GM19452 (cell line): ENCODE data around the gene TARS3.

ENCODE experiments used
- ATAC-seq: cut with Tn5 transposase; IDR thresholded peaks from one replicate; pipeline ENCODE4 v1.9.1; 2021; ENCODE audit not compliant: unreplicated experiment

Gene TARS3

DNA sequence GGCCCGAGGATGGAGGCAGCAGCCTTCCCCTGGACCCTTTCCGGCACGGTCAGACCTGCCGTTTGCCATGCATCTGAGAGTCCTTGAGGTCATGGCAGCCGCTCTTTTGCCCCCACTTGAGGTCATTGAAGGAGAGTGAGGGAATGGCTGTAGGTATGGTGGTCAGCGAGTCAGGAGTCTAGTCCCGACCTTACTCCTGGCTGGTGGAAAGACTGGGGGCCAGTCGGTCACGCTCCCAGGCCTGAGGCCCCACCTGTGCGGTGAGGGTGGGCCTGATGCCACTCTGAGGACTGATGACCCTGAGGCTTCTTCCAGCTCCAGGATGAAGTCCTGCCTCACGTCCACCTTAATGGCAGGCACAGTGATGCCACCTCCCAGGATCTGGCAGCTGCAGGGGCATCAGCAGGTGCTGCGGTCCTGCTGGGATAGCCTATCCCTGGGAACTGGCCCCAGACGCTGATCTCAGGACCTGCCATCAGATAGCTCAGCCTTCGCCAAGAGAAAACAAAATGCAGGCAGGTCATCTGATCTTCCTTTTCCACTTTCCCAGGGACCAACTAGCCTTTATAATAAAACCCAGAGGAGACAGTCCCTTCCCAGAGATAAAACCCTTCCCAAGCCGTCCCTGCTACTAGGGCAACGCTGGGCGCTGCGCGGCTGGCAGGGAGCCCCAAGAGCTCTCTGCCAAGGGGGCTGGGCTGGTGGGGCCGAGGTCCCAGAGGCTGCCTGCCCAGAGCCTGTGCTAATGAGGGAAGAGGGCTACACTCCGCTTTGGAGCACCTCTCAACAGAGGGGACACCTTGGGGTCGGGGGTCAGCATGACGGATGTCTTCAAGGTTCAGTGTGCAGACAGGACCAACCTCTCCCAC, 114.3 kb downstream of the TARS3 start:
- no peak for ATAC-seq

DNA sequence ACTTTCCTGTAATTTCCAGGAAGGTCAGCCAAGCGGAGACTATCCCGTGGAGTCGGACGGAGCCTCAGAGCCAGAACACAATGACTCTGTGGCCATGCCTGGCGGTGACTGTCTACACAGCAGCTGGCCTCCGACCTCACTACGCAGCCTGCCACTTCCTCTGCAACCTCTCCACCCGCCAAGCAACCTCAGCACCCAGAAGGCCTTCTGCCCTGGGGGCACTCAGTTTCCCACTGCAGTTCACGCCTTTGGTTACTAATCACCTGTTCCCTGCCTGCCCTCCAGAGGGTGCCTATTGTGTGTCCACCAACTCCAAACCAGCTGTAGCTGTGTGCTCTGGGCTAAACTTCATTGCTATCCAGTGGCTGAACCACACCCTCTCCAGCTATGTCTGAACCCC, 116.1 kb downstream of the TARS3 start:
- ATAC-seq, result no peak

DNA sequence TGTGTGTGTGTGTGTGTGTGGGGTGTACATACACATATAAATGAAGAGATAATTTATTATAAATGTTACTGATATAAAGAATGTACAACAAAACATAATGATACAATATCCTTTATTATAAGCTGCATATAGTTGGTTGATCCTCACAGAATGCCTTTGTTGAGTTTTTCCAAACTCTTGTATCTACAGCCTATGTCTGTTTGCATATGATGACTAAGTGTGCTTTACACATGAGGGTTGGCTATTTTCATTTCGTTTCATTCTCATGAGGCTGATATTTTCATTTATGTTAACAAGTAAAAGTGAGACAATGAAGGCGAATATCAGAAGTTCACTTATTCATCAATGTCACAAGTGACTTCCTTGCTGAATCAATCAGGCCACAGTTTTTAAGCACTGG, 117.2 kb downstream of the TARS3 start:
- ATAC-seq, result no peak

DNA sequence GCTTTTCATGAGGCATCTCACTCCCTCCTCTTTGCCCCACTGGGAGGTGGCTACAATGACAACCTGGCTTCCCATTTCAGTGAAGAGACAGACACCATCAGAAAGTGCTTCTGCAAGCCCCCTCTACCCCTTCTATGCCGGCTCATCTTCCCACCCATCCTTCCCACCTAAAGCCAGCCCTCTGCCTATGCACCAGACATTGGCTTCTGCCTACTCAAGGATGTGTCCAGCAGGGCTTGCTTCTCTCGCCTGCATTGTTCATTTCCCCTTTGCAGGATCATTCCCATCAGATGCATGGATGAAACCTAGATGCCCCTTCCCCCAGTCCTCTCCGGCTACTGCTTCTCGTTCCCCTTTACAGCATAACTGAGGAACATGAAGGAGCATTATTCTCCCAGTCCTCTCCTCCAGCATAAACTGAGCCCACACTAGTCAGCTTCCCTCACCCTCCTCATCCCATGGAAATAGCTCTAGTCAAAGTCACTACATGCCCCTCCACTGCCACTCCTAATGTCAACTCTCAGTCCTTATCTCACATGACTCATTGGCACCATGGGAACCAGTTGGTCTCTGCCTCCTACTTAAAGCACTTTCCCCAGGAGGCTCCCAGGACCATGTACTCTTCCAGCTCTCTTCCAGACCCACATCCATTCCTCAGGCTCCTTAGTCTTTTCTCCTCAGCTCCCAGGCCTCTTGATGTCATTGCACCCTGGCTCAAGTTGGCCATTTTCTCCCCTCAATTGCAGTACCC, 120.0 kb downstream of the TARS3 start:
- ATAC-seq, result no peak
